IPS-18a (cell line): ENCODE data around the gene DAND5.

Experiments
- H3K27ac ChIP-seq: one replicate; pipeline ENCODE4 v1.5.1; 2013; ENCODE audit warnings: low read length
- H3K27me3 ChIP-seq: one replicate; pipeline ENCODE4 v1.6.1; 2013; ENCODE audit warnings: mild to moderate bottlenecking, low read length; ENCODE audit not compliant: control insufficient read depth, insufficient read depth
- H3K36me3 ChIP-seq: one replicate; pipeline ENCODE4 v1.6.1; 2013; ENCODE audit warnings: low read depth, low read length; ENCODE audit not compliant: control insufficient read depth
- H3K4me1 ChIP-seq: one replicate; pipeline ENCODE4 v1.6.1; 2013; ENCODE audit warnings: low read depth, low read length; ENCODE audit not compliant: control insufficient read depth
- H3K4me3 ChIP-seq: one replicate; pipeline ENCODE4 v1.5.1; 2013; ENCODE audit warnings: low read length
- H3K9ac ChIP-seq: one replicate; pipeline ENCODE4 v1.6.1; 2013; ENCODE audit warnings: mild to moderate bottlenecking, low read length, moderate library complexity
- H3K9me3 ChIP-seq: one replicate; pipeline ENCODE4 v1.6.1; 2013; ENCODE audit warnings: low read depth, low read length; ENCODE audit not compliant: control insufficient read depth

Gene DAND5

DNA sequence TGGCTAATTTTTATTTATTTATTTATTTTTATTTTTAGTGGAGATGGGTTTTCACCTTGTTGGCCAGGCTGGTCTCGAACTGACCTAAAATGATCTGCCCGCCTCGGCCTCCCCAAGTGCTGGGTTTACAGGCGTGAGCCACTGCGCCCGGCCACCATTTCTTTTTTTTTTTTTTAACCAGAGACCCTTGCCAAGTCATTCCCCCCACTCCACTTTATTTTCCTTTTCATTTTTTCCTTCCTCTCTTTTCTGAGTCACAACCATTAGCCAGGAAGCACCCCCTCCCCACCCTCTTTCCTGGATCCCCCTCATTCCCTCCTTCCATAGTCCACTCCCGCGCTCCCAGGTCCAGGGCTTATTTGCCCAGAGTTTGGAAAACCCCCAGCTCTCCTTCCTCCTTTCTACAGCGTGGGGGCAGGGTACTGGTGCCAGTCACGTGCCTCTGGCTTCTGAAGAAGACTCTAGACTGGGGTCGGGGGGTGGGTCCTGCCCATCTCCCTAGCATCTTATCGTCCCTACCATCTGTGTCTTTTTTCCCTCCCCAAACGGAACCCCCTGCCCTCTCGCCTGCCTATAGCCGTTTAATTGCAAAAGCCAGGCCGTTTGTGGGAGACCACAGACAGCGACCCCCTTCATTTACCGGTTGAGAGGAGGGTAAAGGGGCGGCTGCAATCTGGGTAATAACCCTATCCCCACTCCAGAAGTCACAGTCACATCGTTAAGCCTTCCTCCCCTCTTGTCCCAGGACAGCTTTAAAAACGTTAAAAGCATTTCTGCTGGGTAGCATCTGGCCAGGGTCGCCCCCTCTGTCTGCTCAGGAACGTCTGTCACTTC is 32.1 kb upstream of the DAND5 start:
- H3K27ac ChIP-seq, result peak overlapping the region; percentile 12
- H3K4me1 ChIP-seq, result peaks cover 20% of the 10 kb centered on the region

DNA sequence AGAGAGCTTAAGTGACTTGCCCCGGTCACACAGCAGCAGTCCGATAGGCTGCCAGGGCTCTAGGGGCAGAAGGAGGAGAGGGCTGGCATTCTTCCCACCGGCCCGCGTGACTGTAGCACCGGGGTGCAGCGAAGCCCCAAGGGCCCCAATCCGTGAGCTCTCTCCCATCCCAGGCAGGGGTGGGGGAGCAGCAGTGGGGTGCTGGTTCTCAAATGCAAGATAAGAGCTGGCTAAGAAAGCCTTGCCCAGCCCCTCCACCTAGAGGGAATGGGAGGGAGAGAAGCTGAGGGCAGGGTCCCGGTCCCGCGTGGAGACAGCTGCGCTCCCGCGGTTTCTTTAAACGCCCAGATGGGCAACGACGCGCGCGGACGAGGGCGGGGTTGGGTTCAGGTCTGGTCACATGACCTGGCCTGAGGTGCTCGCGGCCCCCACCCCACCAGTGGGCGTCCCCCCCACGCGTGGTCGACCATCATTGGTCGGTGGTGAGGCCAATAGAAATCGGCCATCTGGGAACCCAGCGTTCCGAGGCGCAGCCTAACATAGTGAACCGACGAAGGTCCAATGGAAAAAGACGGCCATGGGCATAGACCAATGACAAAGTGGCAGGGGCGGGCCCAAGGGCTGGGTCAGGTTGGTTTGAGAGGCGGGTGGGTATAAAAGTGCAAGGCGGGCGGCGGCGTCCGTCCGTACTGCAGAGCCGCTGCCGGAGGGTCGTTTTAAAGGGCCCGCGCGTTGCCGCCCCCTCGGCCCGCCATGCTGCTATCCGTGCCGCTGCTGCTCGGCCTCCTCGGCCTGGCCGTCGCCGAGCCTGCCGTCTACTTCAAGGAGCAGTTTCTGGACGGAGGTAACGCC is 31.2 kb upstream of the DAND5 start, which contains the start of gene CALR:
TSS of gene CALR (plus strand) at position 683 of the 852 bp plus-strand sequence. CDS start at position 754, 71 bp downstream.
- Histone ChIP-seq H3K9me3 (no peaks in the 10 kb centered on the region), H3K27ac (peak within 1 kb of the TSS; percentile 12), H3K27me3 (no peaks in the 10 kb centered on the region), H3K9ac (peak within 1 kb of the TSS; percentile 88), H3K4me3 (peak within 1 kb of the TSS; percentile 97), H3K4me1 (peaks cover 16% of the 10 kb centered on the region), H3K36me3 (peaks cover 37% of the 10 kb centered on the region)

More for the DNA sequence above, 32.1 kb upstream of the DAND5 start:
- H3K4me3 ChIP-seq, result peak overlapping the region; percentile 49
- no peaks in the 10 kb centered on the region for H3K9me3 ChIP-seq
- H3K36me3 ChIP-seq, result peaks cover 32% of the 10 kb centered on the region
- H3K9ac ChIP-seq, result peak overlapping the region; percentile 33
- no peaks in the 10 kb centered on the region for H3K27me3 ChIP-seq

DNA sequence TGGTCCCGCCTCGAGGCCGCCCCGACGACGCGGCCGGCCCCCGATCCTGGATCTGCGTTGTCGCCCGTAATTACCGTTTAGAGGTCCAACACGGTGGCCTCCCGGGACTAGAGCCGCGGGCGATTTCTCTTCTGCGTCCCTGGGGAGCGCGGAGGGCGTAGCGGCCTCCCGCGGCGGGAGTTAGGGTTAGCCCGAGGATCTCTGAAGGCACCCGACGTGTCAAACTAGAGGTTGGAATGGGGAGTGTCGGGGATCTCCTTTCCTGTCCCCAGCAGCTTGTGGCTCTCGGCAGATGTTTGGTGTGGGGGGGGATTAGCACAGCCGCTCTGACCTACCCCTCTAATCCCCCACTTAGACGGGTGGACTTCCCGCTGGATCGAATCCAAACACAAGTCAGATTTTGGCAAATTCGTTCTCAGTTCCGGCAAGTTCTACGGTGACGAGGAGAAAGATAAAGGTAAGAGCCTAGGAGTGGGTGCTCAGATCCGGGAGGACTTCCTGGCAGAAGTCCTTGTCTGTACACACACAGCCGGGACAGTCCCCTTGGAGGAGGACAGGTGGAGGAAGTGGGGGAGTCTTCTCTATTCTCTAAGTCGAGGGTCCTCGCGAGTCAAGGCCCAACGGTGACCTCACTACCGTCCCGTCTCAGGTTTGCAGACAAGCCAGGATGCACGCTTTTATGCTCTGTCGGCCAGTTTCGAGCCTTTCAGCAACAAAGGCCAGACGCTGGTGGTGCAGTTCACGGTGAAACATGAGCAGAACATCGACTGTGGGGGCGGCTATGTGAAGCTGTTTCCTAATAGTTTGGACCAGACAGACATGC is 30.4 kb upstream of the DAND5 start:
- H3K9me3 ChIP-seq, result no peaks in the 10 kb centered on the region
- H3K4me1 ChIP-seq, result peaks cover 16% of the 10 kb centered on the region
- H3K9ac ChIP-seq, result peak overlapping the region; percentile 88
- peaks cover 44% of the 10 kb centered on the region for H3K36me3 ChIP-seq
- H3K4me3 ChIP-seq, result peak overlapping the region; percentile 97
- no peak overlapping the region for H3K27ac ChIP-seq
- H3K27me3 ChIP-seq, result no peaks in the 10 kb centered on the region

DNA sequence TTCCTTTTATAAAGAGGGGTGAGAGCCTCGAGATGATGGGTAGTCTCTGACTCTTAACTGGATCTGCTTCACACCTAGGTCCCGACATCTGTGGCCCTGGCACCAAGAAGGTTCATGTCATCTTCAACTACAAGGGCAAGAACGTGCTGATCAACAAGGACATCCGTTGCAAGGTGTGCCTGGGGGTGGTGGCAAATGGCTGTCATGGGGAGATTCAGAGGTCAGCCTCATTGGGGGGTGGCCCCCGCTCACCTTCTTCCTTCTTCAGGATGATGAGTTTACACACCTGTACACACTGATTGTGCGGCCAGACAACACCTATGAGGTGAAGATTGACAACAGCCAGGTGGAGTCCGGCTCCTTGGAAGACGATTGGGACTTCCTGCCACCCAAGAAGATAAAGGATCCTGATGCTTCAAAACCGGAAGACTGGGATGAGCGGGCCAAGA is 29.4 kb upstream of the DAND5 start:
- peaks cover 16% of the 10 kb centered on the region for H3K4me1 ChIP-seq
- H3K4me3 ChIP-seq, result peak overlapping the region; percentile 97
- H3K27me3 ChIP-seq, result no peaks in the 10 kb centered on the region
- peak overlapping the region; percentile 88 for H3K9ac ChIP-seq
- H3K9me3 ChIP-seq, result no peaks in the 10 kb centered on the region
- peaks cover 52% of the 10 kb centered on the region for H3K36me3 ChIP-seq
- H3K27ac ChIP-seq, result no peak overlapping the region

DNA sequence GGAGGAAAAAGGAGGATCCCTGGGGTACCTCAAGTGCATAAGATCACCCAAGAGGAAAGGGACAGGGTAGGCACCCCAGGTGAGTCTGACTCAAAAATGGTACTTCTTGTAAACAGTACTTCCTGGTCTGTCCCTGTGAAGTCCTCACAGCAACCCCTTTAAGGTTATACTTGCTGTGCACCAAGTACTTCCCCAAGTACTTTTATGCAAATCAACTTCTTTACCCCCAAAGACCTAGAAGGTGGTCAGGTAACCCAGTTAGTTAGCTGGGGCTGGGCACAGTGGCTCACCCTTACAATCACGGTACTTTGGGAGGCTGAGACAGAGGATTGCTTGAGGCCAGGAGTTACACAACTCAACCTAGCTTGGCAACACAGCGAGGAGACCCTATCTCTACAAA is 28.5 kb upstream of the DAND5 start:
- Histone ChIP-seq H3K27me3 (no peaks in the 10 kb centered on the region), H3K9me3 (no peaks in the 10 kb centered on the region), H3K9ac (no peak overlapping the region), H3K27ac (no peak overlapping the region), H3K36me3 (peaks cover 52% of the 10 kb centered on the region), H3K4me3 (no peak overlapping the region), H3K4me1 (peaks cover 16% of the 10 kb centered on the region)

DNA sequence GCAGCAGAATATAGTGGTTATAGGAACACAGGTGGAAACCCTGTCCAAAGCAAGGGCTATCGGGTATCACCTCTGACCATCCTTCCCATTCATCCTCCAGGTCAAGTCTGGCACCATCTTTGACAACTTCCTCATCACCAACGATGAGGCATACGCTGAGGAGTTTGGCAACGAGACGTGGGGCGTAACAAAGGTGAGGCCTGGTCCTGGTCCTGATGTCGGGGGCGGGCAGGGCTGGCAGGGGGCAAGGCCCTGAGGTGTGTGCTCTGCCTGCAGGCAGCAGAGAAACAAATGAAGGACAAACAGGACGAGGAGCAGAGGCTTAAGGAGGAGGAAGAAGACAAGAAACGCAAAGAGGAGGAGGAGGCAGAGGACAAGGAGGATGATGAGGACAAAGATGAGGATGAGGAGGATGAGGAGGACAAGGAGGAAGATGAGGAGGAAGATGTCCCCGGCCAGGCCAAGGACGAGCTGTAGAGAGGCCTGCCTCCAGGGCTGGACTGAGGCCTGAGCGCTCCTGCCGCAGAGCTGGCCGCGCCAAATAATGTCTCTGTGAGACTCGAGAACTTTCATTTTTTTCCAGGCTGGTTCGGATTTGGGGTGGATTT is 25.8 kb upstream of the DAND5 start:
- H3K27me3 ChIP-seq, result no peaks in the 10 kb centered on the region
- H3K36me3 ChIP-seq, result peaks cover 63% of the 10 kb centered on the region
- H3K4me1 ChIP-seq, result peaks cover 14% of the 10 kb centered on the region
- H3K4me3 ChIP-seq, result no peak overlapping the region
- no peaks in the 10 kb centered on the region for H3K9me3 ChIP-seq
- H3K9ac ChIP-seq, result no peak overlapping the region
- no peak overlapping the region for H3K27ac ChIP-seq

DNA sequence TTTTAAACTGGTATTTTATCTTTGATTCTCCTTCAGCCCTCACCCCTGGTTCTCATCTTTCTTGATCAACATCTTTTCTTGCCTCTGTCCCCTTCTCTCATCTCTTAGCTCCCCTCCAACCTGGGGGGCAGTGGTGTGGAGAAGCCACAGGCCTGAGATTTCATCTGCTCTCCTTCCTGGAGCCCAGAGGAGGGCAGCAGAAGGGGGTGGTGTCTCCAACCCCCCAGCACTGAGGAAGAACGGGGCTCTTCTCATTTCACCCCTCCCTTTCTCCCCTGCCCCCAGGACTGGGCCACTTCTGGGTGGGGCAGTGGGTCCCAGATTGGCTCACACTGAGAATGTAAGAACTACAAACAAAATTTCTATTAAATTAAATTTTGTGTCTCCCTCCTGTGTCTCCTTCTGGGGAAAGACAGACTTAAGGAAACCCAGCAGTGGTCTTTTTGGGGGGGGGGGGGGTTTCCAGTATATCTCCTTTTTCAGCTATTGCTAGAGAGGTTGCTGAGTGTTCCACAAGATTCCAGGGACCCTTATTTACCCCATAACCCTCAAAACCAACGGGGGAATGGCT is 25.2 kb upstream of the DAND5 start:
- Histone ChIP-seq H3K4me3 (no peak overlapping the region), H3K9me3 (no peaks in the 10 kb centered on the region), H3K27me3 (no peaks in the 10 kb centered on the region), H3K27ac (no peak overlapping the region), H3K4me1 (peaks cover 14% of the 10 kb centered on the region), H3K9ac (no peak overlapping the region), H3K36me3 (peaks cover 70% of the 10 kb centered on the region)

DNA sequence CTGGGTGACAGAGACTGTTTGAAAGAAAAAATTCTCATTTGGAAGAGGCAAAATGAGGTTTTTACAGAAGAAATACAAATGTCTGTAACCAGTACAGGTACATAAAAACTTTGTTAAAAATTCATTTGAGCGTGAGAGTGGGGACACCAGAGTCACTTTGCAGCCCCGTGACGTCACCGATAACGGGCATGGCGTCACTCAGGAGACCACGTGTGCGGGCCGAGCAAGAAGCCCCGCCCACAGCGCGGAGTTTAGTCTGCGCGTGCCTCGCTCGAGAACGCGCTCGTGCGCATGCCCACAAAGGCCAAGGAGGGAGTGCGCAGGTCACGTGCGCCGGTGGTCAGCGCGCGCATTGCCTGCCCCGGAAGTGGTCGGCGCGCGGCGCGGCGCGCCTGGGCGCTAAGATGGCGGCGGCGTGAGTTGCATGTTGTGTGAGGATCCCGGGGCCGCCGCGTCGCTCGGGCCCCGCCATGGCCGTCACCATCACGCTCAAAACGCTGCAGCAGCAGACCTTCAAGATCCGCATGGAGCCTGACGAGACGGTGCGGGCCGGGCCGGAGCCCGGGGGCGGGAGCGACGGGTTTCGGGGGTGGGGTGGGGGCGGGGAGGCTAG is 23.8 kb upstream of the DAND5 start, which contains the start of gene RAD23A:
TSS of gene RAD23A (plus strand) at position 384 of the 613 bp plus-strand sequence. CDS start at position 471, 87 bp downstream.
- Histone ChIP-seq H3K4me3 (peak within 1 kb of the TSS; percentile 95), H3K4me1 (peaks cover 5% of the 10 kb centered on the region), H3K9ac (peak within 1 kb of the TSS; percentile 92), H3K27ac (peak within 1 kb of the TSS; percentile 71), H3K27me3 (no peaks in the 10 kb centered on the region), H3K36me3 (peaks cover 67% of the 10 kb centered on the region), H3K9me3 (no peaks in the 10 kb centered on the region)

DNA sequence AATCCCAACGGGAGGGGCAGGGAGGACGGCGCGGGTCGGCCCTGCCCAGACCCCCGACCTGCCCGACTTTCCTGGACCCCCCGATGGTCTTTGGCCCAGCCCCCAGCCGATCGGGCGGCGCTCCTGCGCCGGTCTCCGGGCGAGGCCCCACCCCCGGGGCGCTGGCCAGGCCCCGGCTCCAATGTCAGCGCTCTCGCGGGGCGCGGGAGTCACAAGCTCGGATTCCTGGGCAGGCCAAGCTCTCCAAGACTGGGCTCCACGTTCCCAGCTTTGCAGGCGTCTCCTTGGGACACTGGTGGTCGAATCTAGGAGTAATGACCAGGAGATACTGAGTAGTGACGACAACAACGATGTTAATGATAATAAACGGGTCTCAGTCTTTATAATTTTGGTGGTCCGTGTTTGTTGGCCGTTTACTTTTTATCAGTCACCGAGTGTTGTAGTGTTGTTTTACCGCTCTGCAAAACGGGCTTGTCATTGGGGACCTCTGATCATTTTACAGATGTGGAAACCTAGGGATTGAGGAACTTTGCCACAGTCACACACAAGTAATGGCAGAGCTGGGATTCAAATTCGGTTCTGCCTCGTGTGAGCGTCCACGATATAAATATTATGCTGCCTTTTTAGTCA is 23.2 kb upstream of the DAND5 start:
- peak overlapping the region; percentile 92 for H3K9ac ChIP-seq
- peak overlapping the region; percentile 71 for H3K27ac ChIP-seq
- H3K4me1 ChIP-seq, result peaks cover 5% of the 10 kb centered on the region
- H3K9me3 ChIP-seq, result no peaks in the 10 kb centered on the region
- H3K27me3 ChIP-seq, result no peaks in the 10 kb centered on the region
- peaks cover 67% of the 10 kb centered on the region for H3K36me3 ChIP-seq
- peak overlapping the region; percentile 95 for H3K4me3 ChIP-seq
